ENCODE data around the gene EME2. TPM values are rescaled to one million over a fixed set of nuclear protein-coding genes. Genes with fewer than 3 reads are reported as not detected.

The EME2 gene
- total and polyA plus RNA-seq, 4 donors: 1.6 to 23.7 (median 18.2) TPM

GRCh38 chr16:1762879-1763520 is 9.6 kb upstream of the EME2 start:
- ATAC-seq (ENCODE audit: low FRiP score) (no peak), DNase-seq (peak in 1 of 2 donors; percentile 74)
- H3K27ac ChIP-seq (ENCODE audit: low read depth in 1 of 2, low read length in 2 of 2): no peak overlapping the region
- WGBS, 2 donors: 86% methylated on average over 24 of the region's 24 CpGs
- no peaks in the 10 kb centered on the region for H3K9me3 ChIP-seq (ENCODE audit: control insufficient read depth, low read length)
- intact Hi-C loops (cut with DNase I): no loop called here
- H3K36me3 ChIP-seq (ENCODE audit: control insufficient read depth in 1 of 2, insufficient read depth in 2 of 2, low read length in 1 of 2): no peaks in the 10 kb centered on the region
- no peaks in the 10 kb centered on the region for H3K27me3 ChIP-seq (ENCODE audit: control insufficient read depth in 1 of 2, insufficient read depth in 2 of 2, low read length in 1 of 2)
- H3K4me1 ChIP-seq (ENCODE audit: control insufficient read depth in 1 of 2, insufficient read depth in 2 of 2, low read length in 2 of 2): no peaks in the 10 kb centered on the region
- H3K4me3 ChIP-seq (ENCODE audit: low read length in 2 of 2): no peak overlapping the region

DNA sequence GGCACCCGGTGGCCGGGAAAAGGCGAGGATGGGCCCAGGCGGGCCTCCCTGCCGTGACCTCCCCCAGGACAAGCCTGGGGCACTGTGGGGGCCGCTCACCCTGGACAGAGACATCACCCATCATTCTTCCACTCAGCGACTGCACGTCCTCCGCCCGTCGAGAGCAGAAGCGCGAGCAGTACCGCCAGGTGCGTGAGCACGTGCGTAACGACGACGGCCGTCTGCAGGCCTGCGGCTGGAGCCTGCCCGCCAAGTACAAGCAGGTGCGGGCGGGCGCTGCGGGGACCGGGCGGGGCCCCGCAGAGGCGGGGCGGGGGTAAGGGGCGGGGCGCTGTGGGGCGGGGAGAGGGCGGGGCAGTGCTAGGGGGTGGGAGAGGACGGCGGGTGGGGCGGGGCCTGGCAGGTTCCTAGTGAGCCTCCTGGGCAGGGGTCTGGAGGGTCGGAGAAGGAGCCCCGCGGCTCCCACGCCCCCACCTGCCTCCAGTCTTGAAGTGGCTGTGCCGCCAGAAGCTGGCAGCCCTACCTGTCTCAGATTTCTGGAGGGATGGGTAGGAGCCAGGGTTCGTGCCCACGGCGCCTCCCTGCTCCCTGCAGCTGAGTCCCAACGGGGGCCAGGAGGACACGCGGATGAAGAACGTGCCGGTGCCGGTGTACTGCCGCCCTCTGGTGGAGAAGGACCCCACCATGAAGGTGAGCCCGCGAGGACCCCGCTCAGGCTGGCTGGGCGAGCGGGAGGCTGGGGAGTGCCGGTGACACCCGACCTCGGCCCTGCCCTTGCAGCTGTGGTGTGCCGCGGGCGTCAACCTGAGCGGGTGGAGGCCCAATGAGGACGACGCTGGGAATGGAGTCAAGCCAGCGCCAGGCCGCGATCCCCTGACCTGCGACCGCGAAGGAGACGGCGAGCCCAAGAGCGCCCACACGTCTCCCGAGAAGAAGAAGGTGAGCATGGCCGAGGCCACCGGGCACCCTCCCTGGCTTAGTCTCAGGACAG is 8.8 kb upstream of the EME2 start:
- no peaks in the 10 kb centered on the region for H3K4me1 ChIP-seq (ENCODE audit: control insufficient read depth in 1 of 2, insufficient read depth in 2 of 2, low read length in 2 of 2)
- no peaks in the 10 kb centered on the region for H3K36me3 ChIP-seq (ENCODE audit: control insufficient read depth in 1 of 2, insufficient read depth in 2 of 2, low read length in 1 of 2)
- no peaks in the 10 kb centered on the region for H3K27me3 ChIP-seq (ENCODE audit: control insufficient read depth in 1 of 2, insufficient read depth in 2 of 2, low read length in 1 of 2)
- intact Hi-C loops (cut with DNase I): no loop called here
- DNase-seq (no peak), ATAC-seq (ENCODE audit: low FRiP score) (no peak)
- no peak overlapping the region for H3K27ac ChIP-seq (ENCODE audit: low read depth in 1 of 2, low read length in 2 of 2)
- H3K4me3 ChIP-seq (ENCODE audit: low read length in 2 of 2): no peak overlapping the region
- WGBS, 2 donors: 72 to 73% methylated on average over 75 to 81 of the region's 81 CpGs
- H3K9me3 ChIP-seq (ENCODE audit: control insufficient read depth, low read length): no peaks in the 10 kb centered on the region

DNA sequence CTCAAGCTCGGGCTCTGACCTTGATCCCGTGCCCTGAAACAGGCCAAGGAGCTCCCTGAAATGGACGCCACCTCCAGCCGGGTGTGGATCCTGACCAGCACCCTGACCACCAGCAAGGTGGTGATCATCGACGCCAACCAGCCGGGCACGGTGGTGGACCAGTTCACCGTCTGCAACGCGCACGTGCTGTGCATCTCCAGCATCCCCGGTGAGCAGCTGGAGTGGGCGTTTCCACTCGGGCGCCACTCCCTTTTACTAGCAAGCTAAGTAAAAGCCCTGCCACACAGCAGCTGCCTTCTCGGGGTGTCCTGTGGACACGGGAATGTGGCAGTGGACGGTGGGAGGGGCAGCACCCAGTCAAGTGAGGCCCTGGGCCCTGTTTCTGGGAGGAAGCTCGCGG is 7.6 kb upstream of the EME2 start:
- intact Hi-C loops (cut with DNase I): no loop called here
- WGBS, 2 donors: 90 to 94% methylated on average over 21 of the region's 21 CpGs
- H3K27me3 ChIP-seq (ENCODE audit: control insufficient read depth in 1 of 2, insufficient read depth in 2 of 2, low read length in 1 of 2): no peaks in the 10 kb centered on the region
- DNase-seq: no peak
- H3K4me1 ChIP-seq (ENCODE audit: control insufficient read depth in 1 of 2, insufficient read depth in 2 of 2, low read length in 2 of 2): no peaks in the 10 kb centered on the region
- no peak overlapping the region for H3K27ac ChIP-seq (ENCODE audit: low read depth in 1 of 2, low read length in 2 of 2)
- no peaks in the 10 kb centered on the region for H3K36me3 ChIP-seq (ENCODE audit: control insufficient read depth in 1 of 2, insufficient read depth in 2 of 2, low read length in 1 of 2)
- ATAC-seq (ENCODE audit: low FRiP score): no peak
- H3K4me3 ChIP-seq (ENCODE audit: low read length in 2 of 2): no peak overlapping the region
- H3K9me3 ChIP-seq (ENCODE audit: control insufficient read depth, low read length): no peaks in the 10 kb centered on the region

DNA sequence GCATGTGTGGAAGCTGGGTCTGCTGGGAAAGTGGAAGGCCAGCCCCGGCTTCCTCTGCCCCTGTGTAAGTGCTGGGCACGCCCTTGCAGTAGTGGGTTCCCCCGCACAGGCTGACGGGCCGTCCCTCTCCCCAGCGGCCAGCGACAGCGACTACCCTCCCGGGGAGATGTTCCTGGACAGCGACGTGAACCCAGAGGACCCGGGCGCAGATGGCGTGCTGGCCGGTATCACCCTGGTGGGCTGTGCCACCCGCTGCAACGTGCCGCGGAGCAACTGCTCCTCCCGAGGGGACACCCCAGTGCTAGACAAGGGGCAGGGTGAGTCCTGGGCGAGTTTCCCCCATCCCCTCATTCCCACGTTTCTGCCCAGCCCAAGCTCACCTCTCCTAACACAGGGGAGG is 6.8 kb upstream of the EME2 start:
- Histone ChIP-seq H3K27me3 (ENCODE audit: control insufficient read depth in 1 of 2, insufficient read depth in 2 of 2, low read length in 1 of 2) (no peaks in the 10 kb centered on the region), H3K27ac (ENCODE audit: low read depth in 1 of 2, low read length in 2 of 2) (no peak overlapping the region), H3K9me3 (ENCODE audit: control insufficient read depth, low read length) (no peaks in the 10 kb centered on the region), H3K4me1 (ENCODE audit: control insufficient read depth in 1 of 2, insufficient read depth in 2 of 2, low read length in 2 of 2) (no peaks in the 10 kb centered on the region), H3K4me3 (ENCODE audit: low read length in 2 of 2) (no peak overlapping the region), H3K36me3 (ENCODE audit: control insufficient read depth in 1 of 2, insufficient read depth in 2 of 2, low read length in 1 of 2) (no peaks in the 10 kb centered on the region)
- ATAC-seq (ENCODE audit: low FRiP score): no peak
- intact Hi-C loops (cut with DNase I): no loop called here
- 89 to 91% methylated on average over 22 of the region's 22 CpGs for WGBS, 2 donors
- no peak for DNase-seq

DNA sequence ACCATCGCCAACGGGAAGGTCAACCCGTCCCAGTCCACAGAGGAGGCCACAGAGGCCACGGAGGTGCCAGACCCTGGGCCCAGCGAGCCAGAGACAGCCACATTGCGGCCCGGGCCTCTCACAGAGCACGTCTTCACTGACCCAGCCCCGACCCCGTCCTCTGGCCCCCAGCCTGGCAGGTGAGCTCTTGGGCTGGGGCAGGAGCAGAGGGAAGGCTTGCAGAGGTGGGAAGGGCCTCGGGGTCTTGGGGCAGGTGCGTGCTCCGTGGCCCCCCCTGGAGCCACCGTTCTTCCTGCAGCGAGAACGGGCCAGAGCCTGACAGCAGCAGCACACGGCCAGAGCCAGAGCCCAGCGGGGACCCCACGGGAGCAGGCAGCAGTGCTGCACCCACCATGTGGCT is 6.4 kb upstream of the EME2 start:
- Histone ChIP-seq H3K36me3 (ENCODE audit: control insufficient read depth in 1 of 2, insufficient read depth in 2 of 2, low read length in 1 of 2) (no peaks in the 10 kb centered on the region), H3K27ac (ENCODE audit: low read depth in 1 of 2, low read length in 2 of 2) (no peak overlapping the region), H3K4me3 (ENCODE audit: low read length in 2 of 2) (no peak overlapping the region), H3K27me3 (ENCODE audit: control insufficient read depth in 1 of 2, insufficient read depth in 2 of 2, low read length in 1 of 2) (no peaks in the 10 kb centered on the region), H3K9me3 (ENCODE audit: control insufficient read depth, low read length) (no peaks in the 10 kb centered on the region), H3K4me1 (ENCODE audit: control insufficient read depth in 1 of 2, insufficient read depth in 2 of 2, low read length in 2 of 2) (no peaks in the 10 kb centered on the region)
- ATAC-seq (ENCODE audit: low FRiP score) (no peak), DNase-seq (no peak)
- WGBS, 2 donors: 89 to 91% methylated on average over 19 of the region's 19 CpGs
- intact Hi-C loops (cut with DNase I): no loop called here

GRCh38 chr16:1766701-1767100 is 5.9 kb upstream of the EME2 start:
- Histone ChIP-seq H3K9me3 (ENCODE audit: control insufficient read depth, low read length) (no peaks in the 10 kb centered on the region), H3K36me3 (ENCODE audit: control insufficient read depth in 1 of 2, insufficient read depth in 2 of 2, low read length in 1 of 2) (no peaks in the 10 kb centered on the region), H3K4me1 (ENCODE audit: control insufficient read depth in 1 of 2, insufficient read depth in 2 of 2, low read length in 2 of 2) (no peaks in the 10 kb centered on the region), H3K27me3 (ENCODE audit: control insufficient read depth in 1 of 2, insufficient read depth in 2 of 2, low read length in 1 of 2) (no peaks in the 10 kb centered on the region), H3K4me3 (ENCODE audit: low read length in 2 of 2) (no peak overlapping the region), H3K27ac (ENCODE audit: low read depth in 1 of 2, low read length in 2 of 2) (no peak overlapping the region)
- no peak for DNase-seq
- intact Hi-C loops (cut with DNase I): no loop called here
- WGBS, 2 donors: 82 to 83% methylated on average over 18 of the region's 18 CpGs
- ATAC-seq (ENCODE audit: low FRiP score): no peak

GRCh38 chr16:1767116-1767994 is 5.3 kb upstream of the EME2 start:
- DNase-seq (no peak), ATAC-seq (ENCODE audit: low FRiP score) (no peak)
- H3K27ac ChIP-seq (ENCODE audit: low read depth in 1 of 2, low read length in 2 of 2): no peak overlapping the region
- WGBS, 2 donors: 91 to 92% methylated on average over 42 of the region's 42 CpGs
- no peak overlapping the region for H3K4me3 ChIP-seq (ENCODE audit: low read length in 2 of 2)
- no peaks in the 10 kb centered on the region for H3K4me1 ChIP-seq (ENCODE audit: control insufficient read depth in 1 of 2, insufficient read depth in 2 of 2, low read length in 2 of 2)
- no peaks in the 10 kb centered on the region for H3K9me3 ChIP-seq (ENCODE audit: control insufficient read depth, low read length)
- intact Hi-C loops (cut with DNase I): no loop called here
- no peaks in the 10 kb centered on the region for H3K27me3 ChIP-seq (ENCODE audit: control insufficient read depth in 1 of 2, insufficient read depth in 2 of 2, low read length in 1 of 2)
- H3K36me3 ChIP-seq (ENCODE audit: control insufficient read depth in 1 of 2, insufficient read depth in 2 of 2, low read length in 1 of 2): no peaks in the 10 kb centered on the region

- Histone ChIP-seq H3K36me3 (ENCODE audit: control insufficient read depth in 1 of 2, insufficient read depth in 2 of 2, low read length in 1 of 2) (no peaks in the 10 kb centered on the region), H3K27ac (ENCODE audit: low read depth in 1 of 2, low read length in 2 of 2) (no peak overlapping the region), H3K4me1 (ENCODE audit: control insufficient read depth in 1 of 2, insufficient read depth in 2 of 2, low read length in 2 of 2) (no peaks in the 10 kb centered on the region), H3K27me3 (ENCODE audit: control insufficient read depth in 1 of 2, insufficient read depth in 2 of 2, low read length in 1 of 2) (no peaks in the 10 kb centered on the region), H3K9me3 (ENCODE audit: control insufficient read depth, low read length) (no peaks in the 10 kb centered on the region), H3K4me3 (ENCODE audit: low read length in 2 of 2) (no peak overlapping the region)
- intact Hi-C loops (cut with DNase I): no loop called here
- no peak for DNase-seq
- no peak for ATAC-seq (ENCODE audit: low FRiP score)
- 80 to 83% methylated on average over 41 of the region's 41 CpGs for WGBS, 2 donors
Observed at GRCh38 chr16:1768061-1768766, 4.4 kb upstream of the EME2 start.
